Activated T-cell treated with anti-CD3 and anti-CD28 coated beads, Interleukin-2, amount 50 U/mL, for 48 hours (primary cell): Measurements from ENCODE around the gene CDH23.
A peak's percentile ranks its signal among the peaks of the same experiment; 100 is the strongest.

Source experiments
- DNase-seq, 2 experiments: peaks; one replicate each; pipeline ENCODE4 v3.0.0-alpha.2; 2020

CDH23 gene

GRCh38 chr10:71370031-71370430 lies 26.7 kb upstream of the CDH23 start:
- DNase-seq, result no peak

- no peak for DNase-seq
These were observed 25.0 kb upstream of the CDH23 start for GRCh38 chr10:71371750-71372166.

- DNase-seq, result no peak
These were observed 23.7 kb upstream of the CDH23 start for GRCh38 chr10:71372882-71373495.

- no peak for DNase-seq
These were observed 22.1 kb upstream of the CDH23 start for GRCh38 chr10:71374481-71375233.

- DNase-seq, result no peak
These were observed 20.8 kb upstream of the CDH23 start for GRCh38 chr10:71375952-71376351.

- DNase-seq, result no peak
These were observed 18.2 kb upstream of the CDH23 start for GRCh38 chr10:71378336-71379117.

GRCh38 chr10:71379118-71379766 lies 17.5 kb upstream of the CDH23 start:
- DNase-seq, result no peak

- DNase-seq, result no peak
These were observed 15.9 kb upstream of the CDH23 start for GRCh38 chr10:71380841-71381240.

- no peak for DNase-seq
These were observed 15.1 kb upstream of the CDH23 start for GRCh38 chr10:71381611-71382010.

- no peak for DNase-seq
These were observed 14.7 kb upstream of the CDH23 start for GRCh38 chr10:71382028-71382427.

- DNase-seq, result no peak
These were observed 14.0 kb upstream of the CDH23 start for GRCh38 chr10:71382757-71383156.

GRCh38 chr10:71383972-71384687 lies 12.6 kb upstream of the CDH23 start:
- peak; percentile 83 to 87 for DNase-seq

- no peak for DNase-seq
These were observed 8.5 kb upstream of the CDH23 start for GRCh38 chr10:71388171-71388570.

GRCh38 chr10:71388583-71389310 lies 8.0 kb upstream of the CDH23 start:
- no peak for DNase-seq

GRCh38 chr10:71389768-71390460 lies 6.8 kb upstream of the CDH23 start:
- DNase-seq, result no peak

- no peak for DNase-seq
These were observed 6.3 kb upstream of the CDH23 start for GRCh38 chr10:71390461-71390835.

- DNase-seq, result no peak
These were observed 5.6 kb upstream of the CDH23 start for GRCh38 chr10:71390921-71391690.

GRCh38 chr10:71391701-71392100 lies 5.0 kb upstream of the CDH23 start:
- no peak for DNase-seq

- peak in 1 of 2 experiments; percentile 5 for DNase-seq
These were observed 4.4 kb upstream of the CDH23 start for GRCh38 chr10:71392292-71392691.
